Measurements from ENCODE around the gene MYH15.

Gene MYH15

DNA sequence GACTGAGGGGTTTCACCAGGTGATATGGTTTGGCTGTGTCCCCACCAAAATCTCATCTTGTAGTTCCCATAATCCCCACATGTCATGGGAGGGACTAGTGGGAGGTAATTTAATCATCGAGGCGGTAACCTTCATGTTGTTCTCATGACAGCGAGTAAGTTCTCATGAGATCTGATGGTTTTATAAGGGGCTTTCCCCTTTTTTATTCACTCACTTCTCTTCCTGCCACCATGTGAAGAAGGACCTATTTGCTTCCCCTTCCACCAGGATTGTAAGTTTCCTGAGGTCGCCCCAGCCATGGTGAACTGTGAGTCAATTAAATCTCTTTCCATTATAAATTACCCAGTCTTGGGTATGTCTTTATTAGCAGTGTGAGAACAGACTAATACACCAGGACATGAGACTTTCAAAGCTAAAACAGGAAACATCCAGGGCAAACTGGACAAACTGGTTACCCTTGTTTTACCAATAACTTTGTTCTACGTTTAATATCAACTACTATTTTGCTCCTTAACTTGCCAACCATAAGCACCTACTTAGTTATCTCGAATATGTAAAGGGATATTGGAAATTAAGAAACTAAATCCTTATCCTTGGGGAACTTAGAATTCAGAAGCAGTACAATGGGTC, 98.2 kb downstream of the MYH15 start:
- CTCF ChIA-PET, result interaction anchor here (1.0 kb wide), 1 partner anchor 32 kb away, joined by 3 read pairs; no protein-coding TSS in a partner anchor
- H3K4me1 ChIP-seq (ENCODE audit: control extremely low read depth in 1 of 4, control insufficient read depth in 4 of 4, insufficient read depth in 4 of 4, low read length in 3 of 4), result peaks cover 0 to 10% (median 6%) of the 10 kb centered on the region in 4 experiments
- WGBS (ENCODE audit: insufficient coverage), result no CpG with 5 or more reads among the region's 6 CpGs
- no peak overlapping the region for H3K27ac ChIP-seq (ENCODE audit: insufficient read depth in 1 of 2, low read depth in 1 of 2, low read length in 2 of 2, poor library complexity in 1 of 2, severe bottlenecking in 2 of 2)
- POLR2A ChIA-PET, result no interaction called here
- no peak overlapping the region for H3K4me3 ChIP-seq (ENCODE audit: control insufficient read depth in 1 of 7, extremely low read depth in 1 of 7, insufficient read depth in 4 of 7, low read depth in 2 of 7, low read length in 6 of 7)
- no peaks in the 10 kb centered on the region for H3K27me3 ChIP-seq (replicated peaks in 2 of 5; ENCODE audit: control insufficient read depth in 4 of 5, insufficient read depth in 5 of 5, low read length in 4 of 5)
- peaks cover 0 to 3% (median 0%) of the 10 kb centered on the region in 5 experiments for H3K9me3 ChIP-seq (ENCODE audit: control extremely low read depth in 1 of 5, control insufficient read depth in 4 of 5, insufficient read depth in 2 of 5, low read depth in 1 of 5, low read length in 4 of 5)
- H3K36me3 ChIP-seq (ENCODE audit: control insufficient read depth in 4 of 4, insufficient read depth in 4 of 4, low read length in 3 of 4), result no peaks in the 10 kb centered on the region
- no peak for DNase-seq

DNA sequence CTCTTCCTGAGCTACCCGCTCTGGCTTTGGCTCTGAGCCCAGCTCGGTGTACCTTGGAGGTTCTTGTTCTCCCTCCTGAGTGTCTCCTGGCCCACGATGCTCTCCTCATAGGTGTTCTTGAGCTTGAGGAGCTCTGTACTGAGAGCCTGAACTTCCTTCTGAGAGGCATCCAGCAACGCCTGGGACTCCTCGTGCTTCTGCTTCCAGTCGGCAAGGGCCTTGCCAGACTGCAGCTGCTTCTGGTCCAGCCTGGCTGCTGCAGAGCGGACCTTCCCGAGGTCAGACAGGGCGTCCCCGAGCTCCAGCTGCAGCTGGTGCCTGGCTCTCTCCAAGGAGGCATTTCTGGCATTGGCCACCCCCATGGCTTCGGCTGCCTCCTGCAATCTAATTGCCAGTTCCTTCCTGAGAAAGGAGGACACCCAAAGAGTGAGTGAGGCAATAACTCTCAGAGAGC, 99.8 kb downstream of the MYH15 start:
- peaks cover 0 to 3% (median 0%) of the 10 kb centered on the region in 5 experiments for H3K9me3 ChIP-seq (ENCODE audit: control extremely low read depth in 1 of 5, control insufficient read depth in 4 of 5, insufficient read depth in 2 of 5, low read depth in 1 of 5, low read length in 4 of 5)
- POLR2A ChIA-PET, result no interaction called here
- H3K27me3 ChIP-seq (replicated peaks in 2 of 5; ENCODE audit: control insufficient read depth in 4 of 5, insufficient read depth in 5 of 5, low read length in 4 of 5), result no peaks in the 10 kb centered on the region
- peaks cover 0 to 25% (median 10%) of the 10 kb centered on the region in 4 experiments for H3K4me1 ChIP-seq (ENCODE audit: control extremely low read depth in 1 of 4, control insufficient read depth in 4 of 4, insufficient read depth in 4 of 4, low read length in 3 of 4)
- H3K36me3 ChIP-seq (ENCODE audit: control insufficient read depth in 4 of 4, insufficient read depth in 4 of 4, low read length in 3 of 4), result no peaks in the 10 kb centered on the region
- no peak for DNase-seq
- H3K27ac ChIP-seq (ENCODE audit: insufficient read depth in 1 of 2, low read depth in 1 of 2, low read length in 2 of 2, poor library complexity in 1 of 2, severe bottlenecking in 2 of 2), result no peak overlapping the region
- 96% methylated on average over 11 of the region's 11 CpGs for WGBS (ENCODE audit: insufficient coverage)
- CTCF ChIA-PET, result interaction anchor here (0.8 kb wide), 1 partner anchor 257 kb away, joined by 3 read pairs; no protein-coding TSS in a partner anchor
- H3K4me3 ChIP-seq (ENCODE audit: control insufficient read depth in 1 of 7, extremely low read depth in 1 of 7, insufficient read depth in 4 of 7, low read depth in 2 of 7, low read length in 6 of 7), result no peak overlapping the region

DNA sequence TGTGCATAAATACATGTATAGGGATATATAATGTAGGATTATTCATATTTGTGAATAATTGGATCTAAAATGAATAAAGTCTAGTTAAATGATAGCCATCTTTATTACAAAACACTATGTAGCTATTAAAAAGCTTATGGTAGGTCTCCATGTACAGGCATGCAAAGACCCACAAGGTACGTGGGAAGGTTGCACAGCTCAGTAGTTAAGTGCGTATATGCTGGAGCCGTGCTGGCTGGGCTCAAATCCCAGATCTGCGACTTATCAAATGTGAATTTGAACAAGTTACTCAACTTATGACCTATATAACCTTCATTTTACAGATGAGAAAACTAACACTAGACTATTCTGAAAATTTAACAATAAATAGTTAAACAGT, 100.6 kb downstream of the MYH15 start:
- no peaks in the 10 kb centered on the region for H3K27me3 ChIP-seq (replicated peaks in 2 of 5; ENCODE audit: control insufficient read depth in 4 of 5, insufficient read depth in 5 of 5, low read length in 4 of 5)
- H3K4me1 ChIP-seq (ENCODE audit: control extremely low read depth in 1 of 4, control insufficient read depth in 4 of 4, insufficient read depth in 4 of 4, low read length in 3 of 4), result peaks cover 0 to 27% (median 10%) of the 10 kb centered on the region in 4 experiments
- WGBS (ENCODE audit: insufficient coverage), result 100% methylated on average over 2 of the region's 4 CpGs
- CTCF ChIA-PET, result no interaction called here
- H3K36me3 ChIP-seq (ENCODE audit: control insufficient read depth in 4 of 4, insufficient read depth in 4 of 4, low read length in 3 of 4), result no peaks in the 10 kb centered on the region
- H3K9me3 ChIP-seq (ENCODE audit: control extremely low read depth in 1 of 5, control insufficient read depth in 4 of 5, insufficient read depth in 2 of 5, low read depth in 1 of 5, low read length in 4 of 5), result peaks cover 0 to 3% (median 0%) of the 10 kb centered on the region in 5 experiments
- no peak for DNase-seq
- no peak overlapping the region for H3K4me3 ChIP-seq (ENCODE audit: control insufficient read depth in 1 of 7, extremely low read depth in 1 of 7, insufficient read depth in 4 of 7, low read depth in 2 of 7, low read length in 6 of 7)
- no peak overlapping the region for H3K27ac ChIP-seq (ENCODE audit: insufficient read depth in 1 of 2, low read depth in 1 of 2, low read length in 2 of 2, poor library complexity in 1 of 2, severe bottlenecking in 2 of 2)
- POLR2A ChIA-PET, result no interaction called here

GRCh38 chr3:108408883-108409799, 101.3 kb downstream of the MYH15 start:
- WGBS (ENCODE audit: insufficient coverage), result 96% methylated on average over 7 of the region's 7 CpGs

GRCh38 chr3:108407886-108408285, 102.5 kb downstream of the MYH15 start:
- H3K27me3 ChIP-seq (replicated peaks in 2 of 5; ENCODE audit: control insufficient read depth in 4 of 5, insufficient read depth in 5 of 5, low read length in 4 of 5), result no peaks in the 10 kb centered on the region
- WGBS (ENCODE audit: insufficient coverage), result 0% methylated on average over 1 of the region's 3 CpGs
- no peaks in the 10 kb centered on the region for H3K36me3 ChIP-seq (ENCODE audit: control insufficient read depth in 4 of 4, insufficient read depth in 4 of 4, low read length in 3 of 4)
- peaks cover 0 to 3% (median 0%) of the 10 kb centered on the region in 5 experiments for H3K9me3 ChIP-seq (ENCODE audit: control extremely low read depth in 1 of 5, control insufficient read depth in 4 of 5, insufficient read depth in 2 of 5, low read depth in 1 of 5, low read length in 4 of 5)
- CTCF ChIA-PET, result no interaction called here
- H3K4me1 ChIP-seq (ENCODE audit: control extremely low read depth in 1 of 4, control insufficient read depth in 4 of 4, insufficient read depth in 4 of 4, low read length in 3 of 4), result peaks cover 0 to 27% (median 10%) of the 10 kb centered on the region in 4 experiments
- no peak overlapping the region for H3K27ac ChIP-seq (ENCODE audit: insufficient read depth in 1 of 2, low read depth in 1 of 2, low read length in 2 of 2, poor library complexity in 1 of 2, severe bottlenecking in 2 of 2)
- peak in 2 of 3 donors; percentile 64 to 76 for DNase-seq
- H3K4me3 ChIP-seq (ENCODE audit: control insufficient read depth in 1 of 7, extremely low read depth in 1 of 7, insufficient read depth in 4 of 7, low read depth in 2 of 7, low read length in 6 of 7), result peak overlapping the region in 2 of 7 experiments; percentile 1 to 15
- POLR2A ChIA-PET, result no interaction called here

More at GRCh38 chr3:108408883-108409799, 101.3 kb downstream of the MYH15 start:
- H3K4me1 ChIP-seq (ENCODE audit: control extremely low read depth in 1 of 4, control insufficient read depth in 4 of 4, insufficient read depth in 4 of 4, low read length in 3 of 4), result peaks cover 0 to 27% (median 10%) of the 10 kb centered on the region in 4 experiments
- H3K27me3 ChIP-seq (replicated peaks in 2 of 5; ENCODE audit: control insufficient read depth in 4 of 5, insufficient read depth in 5 of 5, low read length in 4 of 5), result no peaks in the 10 kb centered on the region
- DNase-seq, result no peak
- no peaks in the 10 kb centered on the region for H3K36me3 ChIP-seq (ENCODE audit: control insufficient read depth in 4 of 4, insufficient read depth in 4 of 4, low read length in 3 of 4)
- POLR2A ChIA-PET, result no interaction called here
- peaks cover 0 to 3% (median 0%) of the 10 kb centered on the region in 5 experiments for H3K9me3 ChIP-seq (ENCODE audit: control extremely low read depth in 1 of 5, control insufficient read depth in 4 of 5, insufficient read depth in 2 of 5, low read depth in 1 of 5, low read length in 4 of 5)
- H3K27ac ChIP-seq (ENCODE audit: insufficient read depth in 1 of 2, low read depth in 1 of 2, low read length in 2 of 2, poor library complexity in 1 of 2, severe bottlenecking in 2 of 2), result no peak overlapping the region
- CTCF ChIA-PET, result no interaction called here
- no peak overlapping the region for H3K4me3 ChIP-seq (ENCODE audit: control insufficient read depth in 1 of 7, extremely low read depth in 1 of 7, insufficient read depth in 4 of 7, low read depth in 2 of 7, low read length in 6 of 7)

DNA sequence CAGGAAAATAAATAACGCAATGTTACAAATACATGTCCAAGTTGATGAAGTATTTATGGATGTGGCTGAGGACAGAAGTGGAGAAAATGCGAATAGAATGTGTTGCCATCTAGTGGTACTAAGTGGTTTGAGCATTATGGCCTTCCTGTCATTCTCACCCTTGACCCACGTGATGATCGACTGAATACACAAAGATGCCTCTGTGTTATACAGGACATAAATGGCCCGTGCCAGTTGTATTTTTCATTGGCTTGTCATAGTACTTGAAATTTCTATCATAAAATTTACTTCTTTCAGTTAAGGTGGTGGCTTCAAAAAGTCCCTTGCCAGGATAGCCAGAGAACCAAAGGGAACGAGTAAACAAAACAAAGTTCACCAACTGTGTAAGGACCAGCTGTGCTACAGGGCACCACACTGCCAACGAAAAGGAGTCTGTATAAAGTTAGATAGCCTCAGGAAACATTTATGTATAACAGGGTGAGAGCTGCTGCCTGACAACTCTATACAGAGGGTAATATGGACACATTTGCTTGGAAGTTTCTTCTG, 103.7 kb downstream of the MYH15 start:
- peak; percentile 34 to 84 (median 84) for DNase-seq

More for the DNA sequence above, 103.7 kb downstream of the MYH15 start:
- no peaks in the 10 kb centered on the region for H3K27me3 ChIP-seq (replicated peaks in 2 of 5; ENCODE audit: control insufficient read depth in 4 of 5, insufficient read depth in 5 of 5, low read length in 4 of 5)
- H3K27ac ChIP-seq (ENCODE audit: insufficient read depth in 1 of 2, low read depth in 1 of 2, low read length in 2 of 2, poor library complexity in 1 of 2, severe bottlenecking in 2 of 2), result no peak overlapping the region
- WGBS (ENCODE audit: insufficient coverage), result 10% methylated on average over 3 of the region's 7 CpGs
- no peaks in the 10 kb centered on the region for H3K36me3 ChIP-seq (ENCODE audit: control insufficient read depth in 4 of 4, insufficient read depth in 4 of 4, low read length in 3 of 4)
- no peak overlapping the region for H3K4me3 ChIP-seq (ENCODE audit: control insufficient read depth in 1 of 7, extremely low read depth in 1 of 7, insufficient read depth in 4 of 7, low read depth in 2 of 7, low read length in 6 of 7)
- ChIA-PET CTCF (interaction anchor here (0.9 kb wide), 1 partner anchor 479 kb away, joined by 4 read pairs; no protein-coding TSS in a partner anchor), POLR2A (no interaction called here)
- peaks cover 0 to 27% (median 10%) of the 10 kb centered on the region in 4 experiments for H3K4me1 ChIP-seq (ENCODE audit: control extremely low read depth in 1 of 4, control insufficient read depth in 4 of 4, insufficient read depth in 4 of 4, low read length in 3 of 4)
- H3K9me3 ChIP-seq (ENCODE audit: control extremely low read depth in 1 of 5, control insufficient read depth in 4 of 5, insufficient read depth in 2 of 5, low read depth in 1 of 5, low read length in 4 of 5), result peaks cover 0 to 3% (median 0%) of the 10 kb centered on the region in 5 experiments
